Measurements from ENCODE around the gene PROC. TPM values are rescaled to one million over a fixed set of nuclear protein-coding genes. Genes with fewer than 3 reads are reported as not detected.

PROC gene
- 7.8 TPM for polyA plus RNA-seq
- long read RNA-seq, donor 1, result 0 reads
- long read RNA-seq, donor 2, result 0 reads
- long read RNA-seq, donor 3, result 0 reads
- long read RNA-seq, donor 4, result 0 reads
- long read RNA-seq, donor 5, partial matches to known transcripts, result 0 of 6 reads
- long read RNA-seq, donor 5, other reads (novel, unspliced or antisense), result 6 of 6 reads
- long read RNA-seq, donor 6, result 0 reads
- long read RNA-seq, donor 7, result 0 reads
- long read RNA-seq, donor 8, result 0 reads
- long read RNA-seq, donor 9, partial matches to known transcripts, result 0 of 6 reads
- long read RNA-seq, donor 9, other reads (novel, unspliced or antisense), result 5 of 6 reads
- long read RNA-seq, donor 10, partial matches to known transcripts, result 0 of 1 reads
- long read RNA-seq, donor 10, other reads (novel, unspliced or antisense), result 0 of 1 reads
- long read RNA-seq, donor 11, result 0 reads

DNA sequence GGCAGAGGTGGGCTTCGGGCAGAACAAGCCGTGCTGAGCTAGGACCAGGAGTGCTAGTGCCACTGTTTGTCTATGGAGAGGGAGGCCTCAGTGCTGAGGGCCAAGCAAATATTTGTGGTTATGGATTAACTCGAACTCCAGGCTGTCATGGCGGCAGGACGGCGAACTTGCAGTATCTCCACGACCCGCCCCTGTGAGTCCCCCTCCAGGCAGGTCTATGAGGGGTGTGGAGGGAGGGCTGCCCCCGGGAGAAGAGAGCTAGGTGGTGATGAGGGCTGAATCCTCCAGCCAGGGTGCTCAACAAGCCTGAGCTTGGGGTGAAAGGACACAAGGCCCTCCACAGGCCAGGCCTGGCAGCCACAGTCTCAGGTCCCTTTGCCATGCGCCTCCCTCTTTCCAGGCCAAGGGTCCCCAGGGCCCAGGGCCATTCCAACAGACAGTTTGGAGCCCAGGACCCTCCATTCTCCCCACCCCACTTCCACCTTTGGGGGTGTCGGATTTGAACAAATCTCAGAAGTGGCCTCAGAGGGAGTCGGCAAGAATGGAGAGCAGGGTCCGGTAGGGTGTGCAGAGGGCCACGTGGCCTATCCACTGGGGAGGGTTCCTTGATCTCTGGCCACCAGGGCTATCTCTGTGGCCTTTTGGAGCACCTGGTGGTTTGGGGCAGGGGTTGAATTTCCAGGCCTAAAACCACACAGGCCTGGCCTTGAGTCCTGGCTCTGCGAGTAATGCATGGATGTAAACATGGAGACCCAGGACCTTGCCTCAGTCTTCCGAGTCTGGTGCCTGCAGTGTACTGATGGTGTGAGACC, at the start of gene PROC:
Gene PROC (plus strand): TSS at position 128 of the 812 bp plus-strand sequence. CDS start 1,516 bp downstream, outside the sequence.
- Histone ChIP-seq H3K4me3 (ENCODE audit: low read length) (no peak within 1 kb of the TSS), H3K27ac (ENCODE audit: low read length) (no peak within 1 kb of the TSS), H3K9me3 (ENCODE audit: control insufficient read depth, low read depth, low read length) (peaks cover 4% of the 10 kb centered on the region), H3K36me3 (ENCODE audit: control insufficient read depth, insufficient read depth, low read length) (no peaks in the 10 kb centered on the region), H3K27me3 (ENCODE audit: control insufficient read depth, insufficient read depth, low read length) (peaks cover 17% of the 10 kb centered on the region), H3K4me1 (ENCODE audit: control insufficient read depth, insufficient read depth, low read length) (peaks cover 13% of the 10 kb centered on the region)
- no CpG with 5 or more reads among the region's 16 CpGs for WGBS (ENCODE audit: insufficient coverage, low lambda C conversion rate)
- DNase-seq, result no peak

DNA sequence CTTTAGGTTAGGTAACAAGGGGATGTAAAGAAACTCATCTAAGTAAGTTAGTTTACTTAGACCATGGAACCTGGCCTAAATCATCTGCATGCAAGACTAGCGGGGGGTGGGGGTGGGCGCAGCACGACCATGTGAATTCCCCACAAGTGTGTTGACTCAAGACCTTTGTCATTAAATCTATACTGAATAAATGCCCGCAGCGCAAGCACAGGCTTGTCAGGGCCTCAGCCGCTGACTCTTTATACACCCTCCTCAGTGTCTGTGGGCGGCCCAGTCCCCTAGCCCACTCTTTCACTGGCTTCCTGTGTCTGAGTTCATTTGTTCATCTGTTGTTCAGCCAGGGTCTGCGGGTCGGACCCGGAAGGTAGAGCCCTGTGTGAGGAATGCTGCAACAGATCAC, 48.2 kb upstream of the PROC start:
- H3K36me3 ChIP-seq (ENCODE audit: control insufficient read depth, insufficient read depth, low read length), result no peaks in the 10 kb centered on the region
- no peaks in the 10 kb centered on the region for H3K4me1 ChIP-seq (ENCODE audit: control insufficient read depth, insufficient read depth, low read length)
- H3K4me3 ChIP-seq (ENCODE audit: low read length), result no peak overlapping the region
- H3K27ac ChIP-seq (ENCODE audit: low read length), result no peak overlapping the region
- WGBS (ENCODE audit: insufficient coverage, low lambda C conversion rate), result no CpG with 5 or more reads among the region's 10 CpGs
- no peaks in the 10 kb centered on the region for H3K27me3 ChIP-seq (ENCODE audit: control insufficient read depth, insufficient read depth, low read length)
- DNase-seq, result no peak
- peaks cover 33% of the 10 kb centered on the region for H3K9me3 ChIP-seq (ENCODE audit: control insufficient read depth, low read depth, low read length)

DNA sequence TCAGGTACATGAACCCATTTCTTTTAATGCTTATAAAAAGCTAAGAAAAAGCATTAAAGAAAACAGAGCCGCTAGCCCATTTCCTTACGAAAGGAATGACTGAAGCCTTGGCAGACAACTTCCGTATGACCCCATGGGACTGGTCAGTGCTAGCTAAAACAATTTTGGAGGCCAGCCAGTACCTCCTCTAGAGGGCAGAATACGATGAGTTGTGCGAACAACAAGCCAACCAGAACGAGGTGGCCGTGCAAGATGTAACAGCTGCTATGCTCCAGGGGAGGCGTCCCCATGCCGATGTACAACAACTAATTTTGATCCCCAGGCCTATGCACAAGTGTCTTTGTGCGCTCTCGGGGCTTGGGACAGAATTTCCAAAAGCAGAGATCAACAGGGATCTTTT, 47.2 kb upstream of the PROC start:
- Histone ChIP-seq H3K4me3 (ENCODE audit: low read length) (no peak overlapping the region), H3K27ac (ENCODE audit: low read length) (no peak overlapping the region), H3K9me3 (ENCODE audit: control insufficient read depth, low read depth, low read length) (peaks cover 36% of the 10 kb centered on the region), H3K4me1 (ENCODE audit: control insufficient read depth, insufficient read depth, low read length) (no peaks in the 10 kb centered on the region), H3K36me3 (ENCODE audit: control insufficient read depth, insufficient read depth, low read length) (no peaks in the 10 kb centered on the region), H3K27me3 (ENCODE audit: control insufficient read depth, insufficient read depth, low read length) (no peaks in the 10 kb centered on the region)
- 92% methylated on average over 2 of the region's 11 CpGs for WGBS (ENCODE audit: insufficient coverage, low lambda C conversion rate)
- DNase-seq, result no peak

DNA sequence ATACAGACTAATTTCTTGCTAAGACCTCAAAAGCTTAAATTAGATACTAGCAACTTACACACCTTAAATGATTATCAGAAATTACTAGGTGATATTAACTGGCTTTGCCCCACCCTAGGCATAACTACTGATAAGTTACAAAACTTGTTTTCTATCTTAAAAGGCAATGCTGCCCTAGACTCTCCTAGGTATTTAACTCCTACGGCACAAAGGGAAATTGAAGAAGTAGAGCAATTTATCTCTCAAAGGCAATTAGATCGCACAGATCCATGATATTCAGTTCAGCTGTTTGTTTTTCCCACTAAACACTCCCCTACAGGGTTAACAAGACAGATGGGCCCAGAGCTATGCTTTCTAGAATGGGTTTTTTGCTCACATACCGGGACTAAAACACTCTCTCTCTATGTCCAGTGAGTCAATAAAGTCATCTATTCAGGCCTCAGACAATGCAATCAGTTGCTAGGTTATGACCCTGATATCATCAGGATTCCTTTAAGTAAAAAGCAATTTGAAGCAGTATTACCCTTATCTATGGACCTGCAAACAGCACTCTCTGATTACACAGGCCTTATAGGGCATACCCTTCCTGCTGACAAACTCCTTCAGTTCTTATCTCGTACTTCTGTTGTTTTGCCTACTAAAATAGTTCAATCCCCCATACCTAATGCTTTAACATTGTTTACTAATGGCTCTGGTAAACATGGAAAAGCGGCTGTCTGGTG, 44.7 kb upstream of the PROC start:
- no peaks in the 10 kb centered on the region for H3K4me1 ChIP-seq (ENCODE audit: control insufficient read depth, insufficient read depth, low read length)
- H3K27me3 ChIP-seq (ENCODE audit: control insufficient read depth, insufficient read depth, low read length), result no peaks in the 10 kb centered on the region
- H3K9me3 ChIP-seq (ENCODE audit: control insufficient read depth, low read depth, low read length), result peaks cover 44% of the 10 kb centered on the region
- peaks cover 6% of the 10 kb centered on the region for H3K36me3 ChIP-seq (ENCODE audit: control insufficient read depth, insufficient read depth, low read length)
- no peak overlapping the region for H3K4me3 ChIP-seq (ENCODE audit: low read length)
- 33% methylated on average over 1 of the region's 5 CpGs for WGBS (ENCODE audit: insufficient coverage, low lambda C conversion rate)
- no peak overlapping the region for H3K27ac ChIP-seq (ENCODE audit: low read length)
- DNase-seq, result no peak

DNA sequence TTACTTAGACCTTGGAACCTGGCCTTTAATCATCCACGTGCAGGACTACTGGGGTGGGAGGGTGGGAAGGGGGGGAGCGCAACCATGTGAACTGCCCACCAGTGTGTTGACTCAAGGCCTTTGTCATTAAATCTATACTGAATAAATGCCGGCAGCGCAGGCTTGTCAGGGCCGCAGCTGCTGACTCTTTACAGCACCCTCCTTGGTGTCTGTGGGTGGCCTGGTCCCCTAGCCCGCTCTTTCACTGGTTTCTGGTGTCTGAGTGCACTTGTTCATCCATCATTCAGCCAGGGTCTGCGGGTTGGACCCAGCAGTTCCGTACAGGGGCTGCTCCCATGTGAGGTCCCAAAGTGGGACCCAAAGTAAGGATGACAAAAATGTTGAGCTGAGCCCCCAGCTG, 42.0 kb upstream of the PROC start:
- H3K9me3 ChIP-seq (ENCODE audit: control insufficient read depth, low read depth, low read length), result peaks cover 26% of the 10 kb centered on the region
- no peak overlapping the region for H3K4me3 ChIP-seq (ENCODE audit: low read length)
- no peaks in the 10 kb centered on the region for H3K27me3 ChIP-seq (ENCODE audit: control insufficient read depth, insufficient read depth, low read length)
- H3K36me3 ChIP-seq (ENCODE audit: control insufficient read depth, insufficient read depth, low read length), result peaks cover 6% of the 10 kb centered on the region
- no peaks in the 10 kb centered on the region for H3K4me1 ChIP-seq (ENCODE audit: control insufficient read depth, insufficient read depth, low read length)
- no CpG with 5 or more reads among the region's 8 CpGs for WGBS (ENCODE audit: insufficient coverage, low lambda C conversion rate)
- H3K27ac ChIP-seq (ENCODE audit: low read length), result no peak overlapping the region
- DNase-seq, result no peak

DNA sequence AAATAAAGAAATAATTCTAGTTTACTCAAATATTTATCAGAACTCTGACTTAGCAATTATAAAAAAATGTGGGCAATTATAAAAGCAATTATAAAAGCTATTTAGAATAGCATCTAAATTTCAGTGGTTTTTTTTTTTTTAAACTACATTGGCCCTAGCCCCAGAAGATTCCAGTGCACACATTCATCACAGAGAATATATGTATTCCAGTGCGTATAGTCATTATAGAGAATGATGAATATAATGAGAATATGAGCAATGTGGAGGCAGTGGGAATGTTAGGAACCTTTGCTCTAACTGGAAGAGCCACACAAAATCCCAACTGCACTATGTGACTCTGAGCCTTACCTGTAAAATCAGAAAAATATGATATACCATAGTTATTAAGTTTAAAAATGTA, 41.0 kb upstream of the PROC start:
- no CpG with 5 or more reads among the region's 1 CpG for WGBS (ENCODE audit: insufficient coverage, low lambda C conversion rate)
- no peak overlapping the region for H3K4me3 ChIP-seq (ENCODE audit: low read length)
- H3K27me3 ChIP-seq (ENCODE audit: control insufficient read depth, insufficient read depth, low read length), result no peaks in the 10 kb centered on the region
- peaks cover 6% of the 10 kb centered on the region for H3K36me3 ChIP-seq (ENCODE audit: control insufficient read depth, insufficient read depth, low read length)
- H3K27ac ChIP-seq (ENCODE audit: low read length), result no peak overlapping the region
- DNase-seq, result no peak
- peaks cover 23% of the 10 kb centered on the region for H3K9me3 ChIP-seq (ENCODE audit: control insufficient read depth, low read depth, low read length)
- no peaks in the 10 kb centered on the region for H3K4me1 ChIP-seq (ENCODE audit: control insufficient read depth, insufficient read depth, low read length)

DNA sequence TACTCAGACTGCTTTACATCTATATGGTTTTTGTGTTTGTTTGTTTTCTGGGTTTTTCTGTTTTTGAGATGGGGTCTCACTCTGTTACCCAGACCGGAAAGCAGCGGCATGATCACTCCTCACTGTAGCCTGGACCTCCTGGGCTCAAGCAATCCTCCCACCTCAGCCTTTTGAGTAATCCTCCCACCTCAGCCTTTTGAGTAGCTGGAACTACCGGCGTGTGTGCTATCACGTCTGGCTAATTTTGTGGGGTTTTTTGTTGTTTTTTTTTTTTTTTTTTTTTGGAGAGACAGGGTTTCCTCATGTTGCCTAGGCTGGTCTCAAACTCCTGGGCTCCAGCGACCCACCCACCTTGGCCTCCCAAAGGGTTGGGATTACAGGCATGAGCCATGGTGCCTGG, 39.5 kb upstream of the PROC start:
- Histone ChIP-seq H3K27ac (ENCODE audit: low read length) (no peak overlapping the region), H3K36me3 (ENCODE audit: control insufficient read depth, insufficient read depth, low read length) (peaks cover 6% of the 10 kb centered on the region), H3K27me3 (ENCODE audit: control insufficient read depth, insufficient read depth, low read length) (no peaks in the 10 kb centered on the region), H3K4me1 (ENCODE audit: control insufficient read depth, insufficient read depth, low read length) (no peaks in the 10 kb centered on the region), H3K9me3 (ENCODE audit: control insufficient read depth, low read depth, low read length) (peaks cover 10% of the 10 kb centered on the region), H3K4me3 (ENCODE audit: low read length) (no peak overlapping the region)
- no peak for DNase-seq
- 100% methylated on average over 5 of the region's 6 CpGs for WGBS (ENCODE audit: insufficient coverage, low lambda C conversion rate)

DNA sequence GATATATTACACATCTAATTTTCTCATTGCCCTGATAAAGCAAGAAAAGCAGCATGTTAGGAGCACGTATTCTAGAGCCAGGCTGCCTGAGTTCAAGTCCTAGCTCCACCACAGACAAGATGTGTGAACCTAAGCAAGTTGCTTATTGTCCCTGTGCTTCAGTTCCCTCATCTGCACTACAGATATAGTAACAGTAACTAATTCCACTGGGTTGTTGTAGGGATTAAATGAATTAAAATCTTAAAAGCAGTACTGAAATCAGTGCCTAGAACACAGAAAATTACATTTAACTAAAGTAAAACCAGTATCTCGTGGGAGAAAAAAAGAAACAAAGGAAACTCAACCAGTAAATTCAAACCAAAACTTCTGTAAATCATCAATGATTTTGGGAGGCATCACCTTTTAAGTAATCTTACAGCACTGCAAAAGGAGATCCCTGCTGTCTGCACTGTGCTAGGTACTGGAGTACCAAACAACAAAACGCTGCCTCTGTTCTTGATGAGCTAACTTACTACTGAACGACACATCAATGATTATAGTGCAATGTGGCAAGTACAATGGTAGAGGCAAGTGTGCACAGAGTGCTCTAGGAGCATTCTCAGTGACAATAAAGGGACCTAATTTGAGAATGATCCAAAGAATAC, 38.4 kb upstream of the PROC start:
- Histone ChIP-seq H3K4me1 (ENCODE audit: control insufficient read depth, insufficient read depth, low read length) (no peaks in the 10 kb centered on the region), H3K36me3 (ENCODE audit: control insufficient read depth, insufficient read depth, low read length) (peaks cover 9% of the 10 kb centered on the region), H3K9me3 (ENCODE audit: control insufficient read depth, low read depth, low read length) (peaks cover 10% of the 10 kb centered on the region), H3K27me3 (ENCODE audit: control insufficient read depth, insufficient read depth, low read length) (no peaks in the 10 kb centered on the region), H3K4me3 (ENCODE audit: low read length) (no peak overlapping the region), H3K27ac (ENCODE audit: low read length) (no peak overlapping the region)
- no CpG with 5 or more reads among the region's 4 CpGs for WGBS (ENCODE audit: insufficient coverage, low lambda C conversion rate)
- DNase-seq, result no peak

DNA sequence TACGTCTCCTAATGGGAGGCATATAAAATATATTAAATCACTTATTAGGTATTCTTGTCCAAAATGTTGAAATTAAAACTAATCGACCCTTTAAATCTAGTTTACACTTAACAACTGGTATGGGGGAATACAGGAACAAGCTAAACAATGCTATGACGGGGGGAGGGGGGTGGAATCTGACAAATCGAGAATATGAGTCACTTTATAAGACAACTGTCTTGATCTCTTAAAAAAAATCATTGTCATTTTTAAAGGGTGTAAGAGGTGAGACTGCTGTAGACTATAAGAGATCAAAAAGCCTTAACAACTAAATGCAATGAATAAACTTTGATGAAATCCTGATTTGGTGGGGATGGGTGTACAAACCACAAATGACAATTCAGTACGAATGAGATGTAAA, 36.5 kb upstream of the PROC start:
- H3K4me1 ChIP-seq (ENCODE audit: control insufficient read depth, insufficient read depth, low read length), result peaks cover 10% of the 10 kb centered on the region
- H3K36me3 ChIP-seq (ENCODE audit: control insufficient read depth, insufficient read depth, low read length), result peaks cover 4% of the 10 kb centered on the region
- no peaks in the 10 kb centered on the region for H3K27me3 ChIP-seq (ENCODE audit: control insufficient read depth, insufficient read depth, low read length)
- no peak for DNase-seq
- WGBS (ENCODE audit: insufficient coverage, low lambda C conversion rate), result 100% methylated on average over 1 of the region's 5 CpGs
- H3K9me3 ChIP-seq (ENCODE audit: control insufficient read depth, low read depth, low read length), result peaks cover 1% of the 10 kb centered on the region
- H3K27ac ChIP-seq (ENCODE audit: low read length), result no peak overlapping the region
- H3K4me3 ChIP-seq (ENCODE audit: low read length), result no peak overlapping the region

DNA sequence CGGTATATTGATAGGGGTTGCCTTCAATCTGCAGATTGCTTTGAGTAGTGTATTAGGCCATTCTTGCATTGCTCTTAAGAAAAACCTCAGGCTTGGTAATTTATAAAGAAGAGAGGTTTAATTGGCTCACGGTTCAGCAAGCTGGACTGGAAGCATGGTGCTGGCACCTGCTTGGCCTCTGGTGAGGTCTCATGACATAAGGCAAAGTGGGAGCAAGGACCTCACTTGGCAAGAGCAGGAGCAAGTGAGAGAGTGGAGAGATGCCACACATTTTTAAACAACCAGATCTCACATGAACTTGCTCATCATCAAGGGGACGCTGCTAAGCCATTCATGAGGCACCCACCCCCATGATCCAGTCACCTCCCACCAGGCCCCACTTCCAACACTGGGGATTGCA, 35.4 kb upstream of the PROC start:
- Histone ChIP-seq H3K9me3 (ENCODE audit: control insufficient read depth, low read depth, low read length) (no peaks in the 10 kb centered on the region), H3K27ac (ENCODE audit: low read length) (no peak overlapping the region), H3K36me3 (ENCODE audit: control insufficient read depth, insufficient read depth, low read length) (peaks cover 4% of the 10 kb centered on the region), H3K4me3 (ENCODE audit: low read length) (no peak overlapping the region), H3K4me1 (ENCODE audit: control insufficient read depth, insufficient read depth, low read length) (peaks cover 10% of the 10 kb centered on the region), H3K27me3 (ENCODE audit: control insufficient read depth, insufficient read depth, low read length) (no peaks in the 10 kb centered on the region)
- DNase-seq, result no peak
- no CpG with 5 or more reads among the region's 3 CpGs for WGBS (ENCODE audit: insufficient coverage, low lambda C conversion rate)

Measured in large intestine (tissue), 12 donors.